ENCODE measurements around the gene FABP1.

Gene FABP1

GRCh38 chr2:88136817-88137216 is 9.0 kb upstream of the FABP1 start:
- DNase-seq = no peak

- DNase-seq = no peak
Observed at GRCh38 chr2:88133875-88134274, 6.0 kb upstream of the FABP1 start.

- no peak for DNase-seq
Observed at GRCh38 chr2:88131999-88132368, 4.1 kb upstream of the FABP1 start.

- no peak for DNase-seq
Observed at GRCh38 chr2:88131201-88131998, 3.5 kb upstream of the FABP1 start.

- no peak for DNase-seq
Observed at GRCh38 chr2:88129313-88129959, 1.6 kb upstream of the FABP1 start.

GRCh38 chr2:88128654-88129312 is 921 bp upstream of the FABP1 start:
- DNase-seq = no peak

- DNase-seq = no peak
Observed at GRCh38 chr2:88127638-88127887, 299 bp downstream of the FABP1 start.

- no peak for DNase-seq
Observed at GRCh38 chr2:88126772-88127637, 857 bp downstream of the FABP1 start.

- DNase-seq = no peak
Observed at GRCh38 chr2:88125924-88126771, 1.7 kb downstream of the FABP1 start.

- no peak for DNase-seq
Observed at GRCh38 chr2:88125344-88125923, 2.4 kb downstream of the FABP1 start.

GRCh38 chr2:88123975-88124917 is 3.6 kb downstream of the FABP1 start:
- DNase-seq = no peak

GRCh38 chr2:88123164-88123974 is 4.5 kb downstream of the FABP1 start:
- no peak for DNase-seq

GRCh38 chr2:88122141-88122884 is 5.5 kb downstream of the FABP1 start:
- no peak for DNase-seq

- DNase-seq = no peak
Observed at GRCh38 chr2:88121678-88122077, 6.2 kb downstream of the FABP1 start.

GRCh38 chr2:88117973-88118372 is 9.9 kb downstream of the FABP1 start:
- no peak for DNase-seq

GRCh38 chr2:88116669-88117432 is 11.0 kb downstream of the FABP1 start:
- no peak for DNase-seq

GRCh38 chr2:88115825-88116518 is 11.9 kb downstream of the FABP1 start:
- no peak for DNase-seq

GRCh38 chr2:88114889-88115288 is 13.0 kb downstream of the FABP1 start:
- DNase-seq = no peak
